H54 (cell line): ENCODE data around the gene TPBGL.

Source experiments
- DNase-seq: peaks from one replicate; pipeline ENCODE4 v3.0.0; 2011; ENCODE audit warnings: low spot score, mixed read lengths; ENCODE audit not compliant: insufficient read length
- FAIRE-seq: peaks from 3 replicates; lab custom pipeline; 2011; peaks lifted over from hg19 to GRCh38; lab: Jason Lieb, UNC
- POLR2A ChIP-seq: IDR thresholded peaks from 2 replicates; pipeline ENCODE4 v1.6.1; 2011; ENCODE audit warnings: low read depth, mild to moderate bottlenecking, low read length

Gene TPBGL

GRCh38 chr11:75292943-75293342 is 52.4 kb downstream of the TPBGL start:
- DNase-seq (no peak), FAIRE-seq (no peak)
- no peak for TF ChIP-seq POLR2A
